ENCODE results near the gene SFXN5. TPM values are rescaled to one million over a fixed set of nuclear protein-coding genes. Genes with fewer than 3 reads are reported as not detected.

SFXN5 gene
- total RNA-seq, 1 experiment from 2014 or later: 11.1 TPM

GRCh38 chr2:72956050-72956395 lies 115.5 kb downstream of the SFXN5 start:
- no peak for DNase-seq (ENCODE audit: low spot score)

GRCh38 chr2:72955228-72956049 lies 116.1 kb downstream of the SFXN5 start:
- no peak for DNase-seq (ENCODE audit: low spot score)

GRCh38 chr2:72954376-72955227 lies 116.9 kb downstream of the SFXN5 start:
- DNase-seq (ENCODE audit: low spot score): no peak

GRCh38 chr2:72953976-72954375 lies 117.5 kb downstream of the SFXN5 start:
- no peak for DNase-seq (ENCODE audit: low spot score)

GRCh38 chr2:72953528-72953927 lies 118.0 kb downstream of the SFXN5 start:
- DNase-seq (ENCODE audit: low spot score): no peak

GRCh38 chr2:72952961-72953360 lies 118.6 kb downstream of the SFXN5 start:
- no peak for DNase-seq (ENCODE audit: low spot score)

- no peak for DNase-seq (ENCODE audit: low spot score)
Observed at GRCh38 chr2:72952110-72952823, 119.2 kb downstream of the SFXN5 start.

- no peak for DNase-seq (ENCODE audit: low spot score)
Observed at GRCh38 chr2:72951303-72952095, 120.0 kb downstream of the SFXN5 start.

GRCh38 chr2:72950558-72951255 lies 120.8 kb downstream of the SFXN5 start:
- DNase-seq (ENCODE audit: low spot score): no peak

- no peak for DNase-seq (ENCODE audit: low spot score)
Observed at GRCh38 chr2:72949642-72950041, 121.9 kb downstream of the SFXN5 start.

GRCh38 chr2:72949045-72949444 lies 122.5 kb downstream of the SFXN5 start:
- DNase-seq (ENCODE audit: low spot score): no peak

GRCh38 chr2:72947952-72948830 lies 123.3 kb downstream of the SFXN5 start:
- DNase-seq (ENCODE audit: low spot score): no peak

GRCh38 chr2:72946466-72946865 lies 125.0 kb downstream of the SFXN5 start:
- DNase-seq (ENCODE audit: low spot score): no peak

GRCh38 chr2:72945450-72946019 lies 126.0 kb downstream of the SFXN5 start:
- DNase-seq (ENCODE audit: low spot score): no peak

GRCh38 chr2:72944804-72945449 lies 126.6 kb downstream of the SFXN5 start:
- DNase-seq (ENCODE audit: low spot score): no peak

- DNase-seq (ENCODE audit: low spot score): no peak
Observed at GRCh38 chr2:72943540-72944395, 127.7 kb downstream of the SFXN5 start.

- no peak for DNase-seq (ENCODE audit: low spot score)
Observed at GRCh38 chr2:72942881-72943418, 128.6 kb downstream of the SFXN5 start.

GRCh38 chr2:72942293-72942692 lies 129.2 kb downstream of the SFXN5 start:
- DNase-seq (ENCODE audit: low spot score): no peak
